GM12878 (cell line): Measurements from ENCODE around the gene GAPT.

Experiments
- EGR1 ChIP-seq, 2 experiments: IDR thresholded peaks; 1 replicate in 1 of 2; 2 replicates in 1 of 2; pipeline ENCODE4 v1.6.1; 2011 to 2012; ENCODE audit warnings: low read depth in 2 of 2, low read length in 2 of 2, borderline replicate concordance in 1 of 2, mild to moderate bottlenecking in 1 of 2, moderate library complexity in 1 of 2
- ETV6 ChIP-seq, 2 experiments: fragments of 450-650 bp in 1 of 2; IDR thresholded peaks in 1 of 2; conservative IDR thresholded peaks in 1 of 2; 2 replicates each; pipeline ENCODE4 v1.6.1; 2014; ENCODE audit warnings: antibody characterized with exemption in 1 of 2, borderline replicate concordance in 1 of 2, low read depth in 1 of 2, mild to moderate bottlenecking in 1 of 2, moderate library complexity in 1 of 2
- EZH2 ChIP-seq: IDR thresholded peaks from 2 replicates; pipeline ENCODE4 v1.6.1; 2012; ENCODE audit warnings: low read depth, mild to moderate bottlenecking, control low read depth, inconsistent platforms, low read length, borderline replicate concordance; ENCODE audit not compliant: control insufficient read depth
- IKZF1 ChIP-seq: fragments of 450-650 bp; conservative IDR thresholded peaks from 2 replicates; pipeline ENCODE4 v1.6.1; 2017; ENCODE audit warnings: antibody characterized with exemption, mild to moderate bottlenecking
- KDM1A ChIP-seq: fragments of 200-600 bp; sonication (generic); IDR thresholded peaks from 2 replicates; pipeline ENCODE4 v1.6.1; 2016; ENCODE audit warnings: borderline replicate concordance
- MAX ChIP-seq: IDR thresholded peaks from 2 replicates; pipeline ENCODE4 v1.6.1; 2012; ENCODE audit warnings: low read depth, low read length, improper control_type of control experiment
- MYC ChIP-seq: IDR thresholded peaks from 2 replicates; pipeline ENCODE4 v1.6.1; 2011; ENCODE audit warnings: mild to moderate bottlenecking, low read length, moderate library complexity, inconsistent platforms; ENCODE audit not compliant: insufficient read depth, insufficient replicate concordance, insufficient read length, severe bottlenecking
- NFIC ChIP-seq: IDR thresholded peaks from 2 replicates; pipeline ENCODE4 v1.6.1; 2012; ENCODE audit warnings: low read depth, mild to moderate bottlenecking, inconsistent platforms, low read length, moderate library complexity
- POLR2AphosphoS5 ChIP-seq: IDR thresholded peaks from 2 replicates; pipeline ENCODE4 v1.6.1; 2011; ENCODE audit warnings: mild to moderate bottlenecking, low read length, inconsistent platforms
- TARDBP ChIP-seq: IDR thresholded peaks from 2 replicates; pipeline ENCODE4 v1.6.1; 2016; ENCODE audit warnings: borderline replicate concordance
- USF1 ChIP-seq: IDR thresholded peaks from 2 replicates; pipeline ENCODE4 v1.6.1; 2011; ENCODE audit warnings: borderline replicate concordance, low read depth, mild to moderate bottlenecking, moderate library complexity, mixed read lengths, low read length; ENCODE audit not compliant: insufficient read depth; ENCODE audit errors: extremely low read length
- TF ChIP-seq, protein P1 (sequence below), 3 experiments: IDR thresholded peaks in 2 of 3; conservative IDR thresholded peaks in 1 of 3; 2 replicates each; pipeline ENCODE4 v1.5.1; 2011; ENCODE audit warnings: low read depth in 3 of 3, low read length in 3 of 3, mild to moderate bottlenecking in 3 of 3, control low read depth in 2 of 3, moderate library complexity in 2 of 3, inconsistent platforms in 1 of 3, mixed read lengths in 1 of 3; ENCODE audit not compliant: control insufficient read depth in 2 of 3, insufficient read depth in 1 of 3; ENCODE audit errors: extremely low read depth in 1 of 3

DNA sequence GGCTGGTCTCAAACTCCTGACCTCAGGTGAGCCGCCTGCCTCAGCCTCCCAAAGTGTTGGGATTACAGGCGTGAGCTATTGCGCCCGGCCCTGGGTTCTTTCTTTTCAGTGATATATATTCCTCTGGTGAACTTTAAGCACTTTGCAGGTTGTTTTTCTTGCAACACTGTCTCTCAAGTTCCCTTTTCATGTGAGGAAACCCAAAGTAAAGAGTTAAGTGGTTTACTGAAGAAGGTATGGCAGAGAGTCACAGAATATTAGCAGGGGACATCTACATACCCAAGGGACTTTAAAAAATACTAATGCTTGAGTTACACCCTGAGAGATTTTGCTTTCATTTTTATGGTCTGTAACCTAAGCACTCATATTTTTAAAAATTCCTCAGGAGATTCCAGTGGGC is 6.7 kb upstream of the GAPT start:
- TF ChIP-seq IKZF1, result no peak
- no peak for TF ChIP-seq TARDBP
- no peak for TF ChIP-seq POLR2AphosphoS5
- no peak for TF ChIP-seq MAX
- TF ChIP-seq EGR1 (IDR thresholded peaks at IDR 0.05; ENCODE audit: borderline replicate concordance in 1 of 2, low read depth in 2 of 2, low read length in 2 of 2), result no peak
- TF ChIP-seq USF1, result no peak
- TF ChIP-seq, protein P1, sequence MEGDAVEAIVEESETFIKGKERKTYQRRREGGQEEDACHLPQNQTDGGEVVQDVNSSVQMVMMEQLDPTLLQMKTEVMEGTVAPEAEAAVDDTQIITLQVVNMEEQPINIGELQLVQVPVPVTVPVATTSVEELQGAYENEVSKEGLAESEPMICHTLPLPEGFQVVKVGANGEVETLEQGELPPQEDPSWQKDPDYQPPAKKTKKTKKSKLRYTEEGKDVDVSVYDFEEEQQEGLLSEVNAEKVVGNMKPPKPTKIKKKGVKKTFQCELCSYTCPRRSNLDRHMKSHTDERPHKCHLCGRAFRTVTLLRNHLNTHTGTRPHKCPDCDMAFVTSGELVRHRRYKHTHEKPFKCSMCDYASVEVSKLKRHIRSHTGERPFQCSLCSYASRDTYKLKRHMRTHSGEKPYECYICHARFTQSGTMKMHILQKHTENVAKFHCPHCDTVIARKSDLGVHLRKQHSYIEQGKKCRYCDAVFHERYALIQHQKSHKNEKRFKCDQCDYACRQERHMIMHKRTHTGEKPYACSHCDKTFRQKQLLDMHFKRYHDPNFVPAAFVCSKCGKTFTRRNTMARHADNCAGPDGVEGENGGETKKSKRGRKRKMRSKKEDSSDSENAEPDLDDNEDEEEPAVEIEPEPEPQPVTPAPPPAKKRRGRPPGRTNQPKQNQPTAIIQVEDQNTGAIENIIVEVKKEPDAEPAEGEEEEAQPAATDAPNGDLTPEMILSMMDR (IDR thresholded peaks at IDR 0.05 in 2 of 3, conservative IDR thresholded peaks at IDR 0.05 in 1 of 3; ENCODE audit: control insufficient read depth in 2 of 3, extremely low read depth in 1 of 3, insufficient read depth in 1 of 3, low read depth in 3 of 3, low read length in 3 of 3), result no peak
- no peak for TF ChIP-seq ETV6 (conservative IDR thresholded peaks at IDR 0.05 in 1 of 2, IDR thresholded peaks at IDR 0.05 in 1 of 2; ENCODE audit: borderline replicate concordance in 1 of 2, low read depth in 1 of 2)
- no peak for TF ChIP-seq MYC
- no peak for TF ChIP-seq KDM1A
- TF ChIP-seq NFIC, result no peak
- no peak for TF ChIP-seq EZH2
